GM06990 (cell line): ENCODE data around the gene FUS.
"Not testable (repeated sequence)": the region's sequence is repeated elsewhere in the genome, so short reads cannot be mapped to it uniquely, and the experiment has no call there.

Source experiments
- DNase-seq: peaks from one replicate; pipeline ENCODE4 v3.0.0-alpha.2; 2011; ENCODE audit not compliant: insufficient read length; ENCODE audit errors: extremely low read depth
- H3K27me3 ChIP-seq: replicated peaks from 2 replicates; pipeline ENCODE4 v1.6.0; 2011; ENCODE audit warnings: low read length; ENCODE audit not compliant: control insufficient read depth, insufficient read depth
- H3K36me3 ChIP-seq: 2 replicates; pipeline ENCODE4 v1.5.1; 2011; ENCODE audit warnings: low read length; ENCODE audit not compliant: control insufficient read depth, insufficient read depth
- H3K4me3 ChIP-seq: replicated peaks from 2 replicates; pipeline ENCODE4 v1.5.1; 2011; ENCODE audit warnings: low read depth, mild to moderate bottlenecking, control low read depth, low read length
- TF ChIP-seq, protein P1 (sequence below): IDR thresholded peaks from 2 replicates; pipeline ENCODE4 v1.5.1; 2011; ENCODE audit warnings: low read length, control low read depth, mild to moderate bottlenecking, inconsistent platforms; ENCODE audit not compliant: insufficient read depth, poor library complexity, severe bottlenecking

Gene FUS

DNA sequence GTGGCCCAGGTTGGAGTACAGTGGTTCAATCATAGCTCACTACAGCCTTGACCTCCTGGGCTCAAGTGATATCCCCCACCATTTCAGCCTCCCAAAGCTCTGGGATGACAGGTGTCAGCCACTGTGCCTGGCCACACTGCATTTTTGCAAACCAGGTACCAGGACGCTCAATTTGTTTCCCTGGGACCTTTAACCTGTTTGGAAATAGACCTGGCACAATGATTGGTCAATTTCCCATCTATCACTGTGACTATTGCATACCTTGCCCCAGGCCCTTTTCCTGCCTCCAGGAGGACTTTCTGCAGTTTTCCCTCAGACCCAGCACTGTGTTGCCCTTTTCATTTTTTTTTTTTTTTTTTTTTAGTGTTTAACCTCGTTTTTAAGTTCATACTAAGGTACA, 11.1 kb upstream of the FUS start:
- Histone ChIP-seq H3K4me3 (no peak overlapping the region), H3K36me3 (no peaks in the 10 kb centered on the region), H3K27me3 (no peaks in the 10 kb centered on the region)
- TF ChIP-seq, protein P1, sequence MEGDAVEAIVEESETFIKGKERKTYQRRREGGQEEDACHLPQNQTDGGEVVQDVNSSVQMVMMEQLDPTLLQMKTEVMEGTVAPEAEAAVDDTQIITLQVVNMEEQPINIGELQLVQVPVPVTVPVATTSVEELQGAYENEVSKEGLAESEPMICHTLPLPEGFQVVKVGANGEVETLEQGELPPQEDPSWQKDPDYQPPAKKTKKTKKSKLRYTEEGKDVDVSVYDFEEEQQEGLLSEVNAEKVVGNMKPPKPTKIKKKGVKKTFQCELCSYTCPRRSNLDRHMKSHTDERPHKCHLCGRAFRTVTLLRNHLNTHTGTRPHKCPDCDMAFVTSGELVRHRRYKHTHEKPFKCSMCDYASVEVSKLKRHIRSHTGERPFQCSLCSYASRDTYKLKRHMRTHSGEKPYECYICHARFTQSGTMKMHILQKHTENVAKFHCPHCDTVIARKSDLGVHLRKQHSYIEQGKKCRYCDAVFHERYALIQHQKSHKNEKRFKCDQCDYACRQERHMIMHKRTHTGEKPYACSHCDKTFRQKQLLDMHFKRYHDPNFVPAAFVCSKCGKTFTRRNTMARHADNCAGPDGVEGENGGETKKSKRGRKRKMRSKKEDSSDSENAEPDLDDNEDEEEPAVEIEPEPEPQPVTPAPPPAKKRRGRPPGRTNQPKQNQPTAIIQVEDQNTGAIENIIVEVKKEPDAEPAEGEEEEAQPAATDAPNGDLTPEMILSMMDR: no peak
- no peak for DNase-seq

DNA sequence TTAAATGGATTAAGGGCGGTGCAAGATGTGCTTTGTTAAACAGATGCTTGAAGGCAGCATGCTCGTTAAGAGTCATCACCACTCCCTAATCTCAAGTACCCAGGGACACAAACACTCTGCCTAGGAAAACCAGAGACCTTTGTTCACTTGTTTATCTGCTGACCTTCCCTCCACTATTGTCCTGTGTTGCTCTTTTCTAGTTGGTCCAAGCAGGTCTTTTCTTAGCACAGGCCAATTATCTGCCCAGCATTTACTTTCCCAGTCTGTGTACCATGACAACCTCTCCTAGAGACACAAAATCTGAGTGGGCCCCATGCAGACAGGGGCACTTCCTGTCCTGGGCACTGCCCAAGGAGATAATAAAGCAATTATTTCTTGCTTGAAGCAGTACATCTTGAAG, 9.9 kb upstream of the FUS start:
- not testable (repeated sequence) for H3K36me3 ChIP-seq, H3K27me3 ChIP-seq, H3K4me3 ChIP-seq, DNase-seq

DNA sequence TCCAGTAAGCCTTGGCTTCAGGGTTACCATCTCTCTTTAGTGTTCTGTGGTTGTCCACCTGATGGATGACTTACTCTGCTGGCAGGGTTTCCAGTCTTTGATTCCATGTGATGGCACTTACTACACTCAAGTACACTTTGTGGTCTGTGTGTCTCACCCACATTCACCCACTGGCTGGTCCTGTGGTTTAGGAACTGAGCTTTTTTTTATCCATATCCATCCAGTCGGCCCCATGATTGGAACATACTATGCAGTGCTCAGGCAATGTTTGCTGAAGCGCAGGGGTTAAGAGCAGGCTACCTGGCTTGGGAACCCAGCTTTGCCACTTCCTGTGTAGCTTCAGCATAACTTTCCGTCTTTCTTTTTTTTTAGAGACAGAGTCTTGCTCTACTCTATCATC, 2.8 kb upstream of the FUS start:
- DNase-seq: no peak
- no peaks in the 10 kb centered on the region; the same call in 1 of the 2 replicates for H3K36me3 ChIP-seq
- no peak overlapping the region for H3K4me3 ChIP-seq
- TF ChIP-seq, protein P1: no peak
- no peaks in the 10 kb centered on the region for H3K27me3 ChIP-seq

DNA sequence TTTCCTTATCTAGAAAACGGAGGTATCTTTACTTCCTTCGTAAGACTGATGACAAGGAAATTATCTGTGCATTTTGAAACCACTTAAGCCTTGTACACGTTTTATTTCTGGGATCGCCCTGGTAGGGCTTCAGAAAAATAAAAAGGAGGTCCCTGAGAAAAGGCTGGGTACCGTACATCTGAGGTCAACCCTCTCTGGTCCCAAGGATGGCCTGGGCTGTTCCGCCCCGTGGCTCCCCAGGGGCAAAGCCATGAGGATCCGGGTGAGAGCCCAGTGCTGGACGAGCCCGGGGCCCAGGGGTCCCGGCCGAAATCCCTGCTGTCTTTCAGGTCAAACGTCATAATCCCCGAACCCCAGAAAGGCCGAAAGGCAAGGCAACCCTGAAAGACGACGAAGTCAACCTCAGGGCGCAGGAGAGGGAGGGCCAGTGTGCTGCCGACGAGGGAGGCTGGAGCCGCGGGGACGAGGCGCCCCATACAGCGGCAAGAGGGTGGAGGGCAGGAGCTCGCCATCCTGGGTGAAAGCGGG, 656 bp upstream of the FUS start:
- no peak for DNase-seq
- TF ChIP-seq, protein P1: no peak
- Histone ChIP-seq H3K4me3 (peak overlapping the region; percentile 59), H3K36me3 (peaks cover 10% of the 10 kb centered on the region), H3K27me3 (no peaks in the 10 kb centered on the region)

DNA sequence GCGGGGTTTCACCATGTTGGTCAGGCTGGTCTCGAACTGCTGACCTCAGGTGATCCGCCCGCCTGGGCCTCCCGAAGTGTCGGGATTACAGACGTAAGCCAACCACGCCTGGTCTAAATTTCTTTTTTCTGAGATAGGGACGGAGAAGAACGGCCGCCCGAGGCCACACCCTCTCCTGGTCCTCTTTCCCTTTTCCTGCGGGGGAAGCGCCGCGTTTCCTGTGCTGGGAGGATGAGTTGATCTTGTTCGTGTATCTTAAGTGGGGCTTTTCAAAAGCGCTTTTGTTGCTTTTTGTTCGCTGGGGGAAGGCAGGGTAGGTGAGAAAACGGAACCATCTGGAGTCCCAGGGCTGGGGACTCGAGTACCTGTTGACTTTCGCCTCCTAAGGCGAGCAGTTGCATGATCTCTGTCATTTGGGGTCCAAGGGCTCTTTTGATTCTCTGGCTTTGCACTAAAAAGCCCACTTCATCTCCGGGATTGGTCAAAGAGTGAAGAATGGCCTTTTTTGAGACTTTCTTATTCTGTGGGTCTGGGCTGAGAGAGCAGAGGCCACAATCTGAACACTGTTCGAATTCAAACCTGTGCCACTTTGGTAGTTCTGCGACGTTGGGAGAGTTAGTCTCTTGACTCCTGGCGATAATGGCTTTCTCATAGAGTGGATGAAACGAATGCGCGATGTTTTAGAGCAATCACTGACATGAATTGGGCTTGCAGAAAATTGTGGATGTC, 1.3 kb downstream of the FUS start:
- TF ChIP-seq, protein P1: no peak
- H3K4me3 ChIP-seq: peak overlapping the region; percentile 92
- no peaks in the 10 kb centered on the region for H3K27me3 ChIP-seq
- DNase-seq: peak; percentile 41
- H3K36me3 ChIP-seq: peaks cover 16% of the 10 kb centered on the region

DNA sequence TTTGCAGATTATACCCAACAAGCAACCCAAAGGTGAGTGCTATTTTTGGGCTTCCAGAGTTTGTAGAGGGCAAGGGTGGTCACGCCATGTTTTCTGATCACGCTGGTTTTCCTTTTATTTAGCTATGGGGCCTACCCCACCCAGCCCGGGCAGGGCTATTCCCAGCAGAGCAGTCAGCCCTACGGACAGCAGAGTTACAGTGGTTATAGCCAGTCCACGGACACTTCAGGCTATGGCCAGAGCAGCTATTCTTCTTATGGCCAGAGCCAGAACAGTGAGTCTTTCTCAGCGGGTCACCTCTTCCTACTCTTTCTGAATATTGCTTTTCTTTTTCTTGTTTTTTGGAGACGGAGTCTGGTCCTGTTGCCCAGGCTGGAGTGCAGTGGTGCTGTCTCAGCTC, 2.5 kb downstream of the FUS start:
- TF ChIP-seq, protein P1: no peak
- peaks cover 27% of the 10 kb centered on the region for H3K36me3 ChIP-seq

More for the DNA sequence above, 2.5 kb downstream of the FUS start:
- H3K27me3 ChIP-seq: no peaks in the 10 kb centered on the region
- DNase-seq: no peak
- peak overlapping the region; percentile 92 for H3K4me3 ChIP-seq
